Neural cell (in vitro differentiated cells): ENCODE results near the gene SHQ1. TPM values are rescaled to one million over a fixed set of nuclear protein-coding genes. Genes with fewer than 3 reads are reported as not detected.
A peak's percentile ranks its signal among the peaks of the same experiment; 100 is the strongest.

Experiments used
- H2AFZ ChIP-seq: fragments of 200-600, 300-800 bp; sonication (generic), shearing (Covaris generic); 2 replicates; pipeline ENCODE4 v1.6.0; 2014; ENCODE audit warnings: low read depth, mild to moderate bottlenecking, antibody characterized with exemption, low read length, moderate library complexity
- H3F3A ChIP-seq: fragments of 200-600 bp; shearing (Covaris generic); 2 replicates; pipeline ENCODE4 v1.6.1; 2016; ENCODE audit warnings: mild to moderate bottlenecking, moderate library complexity, mixed read lengths, antibody characterized with exemption, low read length; ENCODE audit not compliant: insufficient read depth, poor library complexity, severe bottlenecking
- H3K27ac ChIP-seq: fragments of 200-600, 300-800 bp; sonication (generic), shearing (Covaris generic); 2 replicates; pipeline ENCODE4 v1.5.1; 2014; ENCODE audit warnings: mild to moderate bottlenecking, low read length, moderate library complexity
- H3K27me3 ChIP-seq: fragments of 300-800, 200-600 bp; sonication (generic), shearing (Covaris generic); 2 replicates; pipeline ENCODE4 v1.6.0; 2014; ENCODE audit warnings: mild to moderate bottlenecking, low read depth, low read length, moderate library complexity; ENCODE audit not compliant: insufficient read depth
- H3K36me3 ChIP-seq: fragments of 300-800, 200-600 bp; sonication (generic), shearing (Covaris generic); 2 replicates; pipeline ENCODE4 v1.5.1; 2014; ENCODE audit warnings: mild to moderate bottlenecking, antibody characterized with exemption, low read length, moderate library complexity; ENCODE audit not compliant: insufficient read depth
- H3K4me2 ChIP-seq: fragments of 300-800, 200-600 bp; sonication (generic), shearing (Covaris generic); 2 replicates; pipeline ENCODE4 v1.6.0; 2014; ENCODE audit warnings: mild to moderate bottlenecking, low read length
- H3K4me3 ChIP-seq: fragments of 300-800, 200-600 bp; sonication (generic), shearing (Covaris generic); 2 replicates; pipeline ENCODE4 v1.5.1; 2014; ENCODE audit warnings: mild to moderate bottlenecking, low read length, moderate library complexity
- H3K79me2 ChIP-seq: fragments of 200-600 bp; shearing (Covaris generic); replicated peaks from 2 replicates; pipeline ENCODE4 v1.6.0; 2014; ENCODE audit warnings: mild to moderate bottlenecking, low read length, moderate library complexity; ENCODE audit not compliant: insufficient read depth
- H3K9ac ChIP-seq: fragments of 300-800, 200-600 bp; sonication (generic), shearing (Covaris generic); 2 replicates; pipeline ENCODE4 v1.6.1; 2016; ENCODE audit warnings: mild to moderate bottlenecking, low read length, mixed read lengths
- H3K9me2 ChIP-seq: fragments of 200-600 bp; shearing (Covaris generic); 2 replicates; pipeline ENCODE4 v1.6.1; 2016; ENCODE audit warnings: mild to moderate bottlenecking, low read length, mixed read lengths; ENCODE audit not compliant: insufficient read depth
- H3K9me3 ChIP-seq: fragments of 200-600, 300-800 bp; sonication (generic), shearing (Covaris generic); 2 replicates; pipeline ENCODE4 v1.6.1; 2016; ENCODE audit warnings: mild to moderate bottlenecking, mixed run types, low read length, moderate library complexity, mixed read lengths
- H4K20me1 ChIP-seq: fragments of 200-600 bp; shearing (Covaris generic); 2 replicates; pipeline ENCODE4 v1.6.1; 2016; ENCODE audit warnings: mild to moderate bottlenecking, mixed run types; ENCODE audit not compliant: insufficient read depth
- EP300 ChIP-seq: fragments of 450-650 bp; conservative IDR thresholded peaks from 2 replicates; pipeline ENCODE4 v1.6.1; 2014; ENCODE audit warnings: antibody characterized with exemption, mild to moderate bottlenecking, moderate library complexity; ENCODE audit not compliant: poor library complexity, severe bottlenecking
- EZH2 ChIP-seq: fragments of 200-600, 300-800 bp; shearing (Covaris generic), sonication (generic); IDR thresholded peaks from 2 replicates; pipeline ENCODE4 v1.6.1; 2014; ENCODE audit warnings: antibody characterized with exemption, low read length, borderline replicate concordance, mild to moderate bottlenecking; ENCODE audit not compliant: insufficient read depth, poor library complexity, severe bottlenecking
- TAF1 ChIP-seq: IDR thresholded peaks from 2 replicates; pipeline ENCODE4 v1.6.1; 2012; ENCODE audit warnings: low read depth
- polyA plus RNA-seq: library from polyadenylated mRNA; depleted of rRNA; stranded (reverse); fragments of >200 nt; gene quantifications from 2 replicates; pipeline ENCODE4 v1.2.3, GENCODE V29; 2014
- TF ChIP-seq, protein P1 (sequence below): IDR thresholded peaks from 2 replicates; pipeline ENCODE4 v1.6.1; 2012; ENCODE audit warnings: borderline replicate concordance
- TF ChIP-seq, protein P2 (sequence below): fragments of 450-650 bp; IDR thresholded peaks from 2 replicates; pipeline ENCODE4 v1.5.1; 2014; ENCODE audit warnings: antibody characterized with exemption, mild to moderate bottlenecking, moderate library complexity; ENCODE audit not compliant: poor library complexity, severe bottlenecking

SHQ1 gene
- polyA plus RNA-seq, 1 donor from 2014 or later, result 14.3 TPM

DNA sequence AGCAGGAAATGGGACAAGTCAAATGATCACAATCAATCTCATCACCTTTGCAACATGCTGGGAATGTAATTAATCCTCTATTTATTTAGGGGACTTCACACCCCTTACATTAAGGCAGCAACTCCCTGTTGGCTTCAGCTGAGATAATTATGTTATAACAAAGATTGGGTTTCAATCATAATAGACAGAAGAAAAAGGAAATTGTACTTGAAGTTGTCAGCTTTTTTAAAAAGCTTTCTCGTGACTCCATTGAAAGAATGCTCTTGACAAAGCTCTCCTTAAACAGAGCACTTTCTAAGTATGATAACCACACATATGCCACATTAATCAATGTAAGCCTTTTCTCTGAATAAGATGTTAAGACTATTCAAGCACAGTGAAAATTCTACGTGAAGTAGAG is 65.7 kb downstream of the SHQ1 start:
- H3K9ac ChIP-seq, result no peak overlapping the region
- no peaks in the 10 kb centered on the region for H3K9me3 ChIP-seq
- H3K4me2 ChIP-seq, result peak overlapping the region; percentile 22
- no peaks in the 10 kb centered on the region for H4K20me1 ChIP-seq
- no peaks in the 10 kb centered on the region for H3K27me3 ChIP-seq
- no peaks in the 10 kb centered on the region for H3K36me3 ChIP-seq
- no peak overlapping the region for H3K27ac ChIP-seq
- no peak overlapping the region for H2AFZ ChIP-seq
- TF ChIP-seq, protein P1, sequence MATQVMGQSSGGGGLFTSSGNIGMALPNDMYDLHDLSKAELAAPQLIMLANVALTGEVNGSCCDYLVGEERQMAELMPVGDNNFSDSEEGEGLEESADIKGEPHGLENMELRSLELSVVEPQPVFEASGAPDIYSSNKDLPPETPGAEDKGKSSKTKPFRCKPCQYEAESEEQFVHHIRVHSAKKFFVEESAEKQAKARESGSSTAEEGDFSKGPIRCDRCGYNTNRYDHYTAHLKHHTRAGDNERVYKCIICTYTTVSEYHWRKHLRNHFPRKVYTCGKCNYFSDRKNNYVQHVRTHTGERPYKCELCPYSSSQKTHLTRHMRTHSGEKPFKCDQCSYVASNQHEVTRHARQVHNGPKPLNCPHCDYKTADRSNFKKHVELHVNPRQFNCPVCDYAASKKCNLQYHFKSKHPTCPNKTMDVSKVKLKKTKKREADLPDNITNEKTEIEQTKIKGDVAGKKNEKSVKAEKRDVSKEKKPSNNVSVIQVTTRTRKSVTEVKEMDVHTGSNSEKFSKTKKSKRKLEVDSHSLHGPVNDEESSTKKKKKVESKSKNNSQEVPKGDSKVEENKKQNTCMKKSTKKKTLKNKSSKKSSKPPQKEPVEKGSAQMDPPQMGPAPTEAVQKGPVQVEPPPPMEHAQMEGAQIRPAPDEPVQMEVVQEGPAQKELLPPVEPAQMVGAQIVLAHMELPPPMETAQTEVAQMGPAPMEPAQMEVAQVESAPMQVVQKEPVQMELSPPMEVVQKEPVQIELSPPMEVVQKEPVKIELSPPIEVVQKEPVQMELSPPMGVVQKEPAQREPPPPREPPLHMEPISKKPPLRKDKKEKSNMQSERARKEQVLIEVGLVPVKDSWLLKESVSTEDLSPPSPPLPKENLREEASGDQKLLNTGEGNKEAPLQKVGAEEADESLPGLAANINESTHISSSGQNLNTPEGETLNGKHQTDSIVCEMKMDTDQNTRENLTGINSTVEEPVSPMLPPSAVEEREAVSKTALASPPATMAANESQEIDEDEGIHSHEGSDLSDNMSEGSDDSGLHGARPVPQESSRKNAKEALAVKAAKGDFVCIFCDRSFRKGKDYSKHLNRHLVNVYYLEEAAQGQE, result no peak
- TF ChIP-seq, protein P2, sequence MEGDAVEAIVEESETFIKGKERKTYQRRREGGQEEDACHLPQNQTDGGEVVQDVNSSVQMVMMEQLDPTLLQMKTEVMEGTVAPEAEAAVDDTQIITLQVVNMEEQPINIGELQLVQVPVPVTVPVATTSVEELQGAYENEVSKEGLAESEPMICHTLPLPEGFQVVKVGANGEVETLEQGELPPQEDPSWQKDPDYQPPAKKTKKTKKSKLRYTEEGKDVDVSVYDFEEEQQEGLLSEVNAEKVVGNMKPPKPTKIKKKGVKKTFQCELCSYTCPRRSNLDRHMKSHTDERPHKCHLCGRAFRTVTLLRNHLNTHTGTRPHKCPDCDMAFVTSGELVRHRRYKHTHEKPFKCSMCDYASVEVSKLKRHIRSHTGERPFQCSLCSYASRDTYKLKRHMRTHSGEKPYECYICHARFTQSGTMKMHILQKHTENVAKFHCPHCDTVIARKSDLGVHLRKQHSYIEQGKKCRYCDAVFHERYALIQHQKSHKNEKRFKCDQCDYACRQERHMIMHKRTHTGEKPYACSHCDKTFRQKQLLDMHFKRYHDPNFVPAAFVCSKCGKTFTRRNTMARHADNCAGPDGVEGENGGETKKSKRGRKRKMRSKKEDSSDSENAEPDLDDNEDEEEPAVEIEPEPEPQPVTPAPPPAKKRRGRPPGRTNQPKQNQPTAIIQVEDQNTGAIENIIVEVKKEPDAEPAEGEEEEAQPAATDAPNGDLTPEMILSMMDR, result no peak
- TF ChIP-seq EP300, result peak; percentile 71
- peak overlapping the region; percentile 7 for H3K4me3 ChIP-seq
- H3K9me2 ChIP-seq, result no peaks in the 10 kb centered on the region
- H3F3A ChIP-seq, result no peaks in the 10 kb centered on the region
- no peaks in the 10 kb centered on the region for H3K79me2 ChIP-seq

DNA sequence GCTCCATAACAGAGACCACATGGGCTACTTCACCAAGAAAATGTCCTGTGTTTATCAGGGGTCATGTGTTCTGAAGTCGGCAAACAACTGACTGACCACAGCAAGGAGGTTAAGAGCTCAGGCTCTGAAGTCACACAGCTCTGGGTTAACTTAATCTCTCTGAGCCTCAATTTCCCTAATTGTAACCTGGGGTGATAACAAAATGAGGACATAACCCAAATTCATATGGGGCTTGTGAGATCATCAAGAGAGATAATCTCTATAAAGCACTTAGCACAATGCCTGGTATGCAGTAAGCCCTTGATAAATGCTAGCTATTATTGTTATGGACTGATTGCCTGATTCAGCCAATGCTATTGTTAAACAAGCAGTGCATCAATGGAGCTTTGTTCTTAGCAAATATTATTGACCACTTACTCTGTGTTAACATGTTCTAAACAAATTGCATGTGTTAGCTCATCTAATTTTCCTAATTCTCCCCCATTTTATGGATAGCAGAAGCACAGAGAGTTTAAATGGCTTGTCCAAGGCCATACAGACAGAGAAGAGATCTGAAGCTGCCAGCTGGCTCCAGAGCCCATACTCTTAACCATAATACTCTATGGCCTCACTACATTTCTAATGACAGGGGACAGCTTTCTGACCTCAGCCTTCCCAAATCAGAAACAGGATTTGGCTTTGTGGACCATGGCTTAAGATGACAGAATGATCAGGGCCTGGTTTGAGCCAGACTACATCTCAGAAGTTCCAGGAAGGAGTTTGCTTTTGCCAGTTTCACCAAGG is 78.3 kb downstream of the SHQ1 start:
- Histone ChIP-seq H3F3A (no peaks in the 10 kb centered on the region), H3K9me2 (no peaks in the 10 kb centered on the region), H3K79me2 (no peaks in the 10 kb centered on the region), H3K27me3 (no peaks in the 10 kb centered on the region), H2AFZ (no peak overlapping the region), H3K9ac (no peak overlapping the region), H4K20me1 (no peaks in the 10 kb centered on the region), H3K9me3 (no peaks in the 10 kb centered on the region), H3K27ac (no peak overlapping the region), H3K36me3 (no peaks in the 10 kb centered on the region), H3K4me3 (no peak overlapping the region), H3K4me2 (no peak overlapping the region)
- TF ChIP-seq EZH2, result no peak
- no peak for TF ChIP-seq TAF1
- TF ChIP-seq, protein P1, result no peak
- no peak for TF ChIP-seq EP300
